PC-9 (cell line): ENCODE data around the gene OAT. TPM values are rescaled to one million over a fixed set of nuclear protein-coding genes. Genes with fewer than 3 reads are reported as not detected.

ENCODE experiments used
- BruUV-seq: library from RNA; stranded (reverse); fragments of 400-500 nt; replicated peaks from 2 replicates; lab custom pipeline; 2021; lab: Mats Ljungman, UMichigan
- CTCF ChIA-PET: fragments of 300-600 bp; sonication (Branson Sonifier 250); formaldehyde crosslinking; loops from one replicate; lab custom pipeline; 2022; ENCODE audit warnings: antibody characterized with exemption; lab: Charles Lee
- POLR2A ChIA-PET: fragments of 300-600 bp; sonication (Branson Sonifier 250); formaldehyde crosslinking; loops from one replicate; lab custom pipeline; 2022; ENCODE audit warnings: antibody characterized with exemption; ENCODE audit not compliant: unreplicated experiment; lab: Charles Lee
- DNase-seq, 2 experiments: peaks; one replicate each; pipeline versions ENCODE4 v3.0.0 to v3.0.0-alpha.2; 2015 to 2022; ENCODE audit warnings: mixed read lengths in 1 of 2
- H2AFZ ChIP-seq: fragments of 200-600 bp; sonication (generic); 2 replicates; pipeline ENCODE4 v1.8.1; 2017; ENCODE audit warnings: antibody characterized with exemption
- H3F3A ChIP-seq: fragments of 200-600 bp; sonication (generic); 2 replicates; pipeline ENCODE4 v1.8.1; 2017; ENCODE audit warnings: antibody characterized with exemption, mild to moderate bottlenecking, low read depth; ENCODE audit not compliant: insufficient read depth
- H3K27ac ChIP-seq: fragments of 200-600 bp; sonication (generic); 2 replicates; pipeline ENCODE4 v1.6.1; 2016; ENCODE audit warnings: mixed run types
- H3K27me3 ChIP-seq: fragments of 200-600 bp; sonication (generic); 2 replicates; pipeline ENCODE4 v1.6.1; 2016; ENCODE audit warnings: low read depth, mixed run types; ENCODE audit not compliant: insufficient read depth
- H3K36me3 ChIP-seq: fragments of 200-600 bp; sonication (generic); 2 replicates; pipeline ENCODE4 v1.6.1; 2016; ENCODE audit warnings: low read depth, mixed run types
- H3K4me1 ChIP-seq: fragments of 200-600 bp; sonication (generic); replicated peaks from 2 replicates; pipeline ENCODE4 v1.6.1; 2016; ENCODE audit warnings: mixed run types; ENCODE audit not compliant: insufficient read depth
- H3K4me2 ChIP-seq: fragments of 200-600 bp; sonication (generic); 2 replicates; pipeline ENCODE4 v1.6.1; 2017; ENCODE audit warnings: mixed run types
- H3K4me3 ChIP-seq: fragments of 200-600 bp; sonication (generic); 2 replicates; pipeline ENCODE4 v1.6.1; 2016; ENCODE audit warnings: mixed run types
- H3K79me2 ChIP-seq: fragments of 200-600 bp; sonication (generic); 2 replicates; pipeline ENCODE4 v1.6.1; 2017; ENCODE audit warnings: low read depth, mixed run types
- H3K9me2 ChIP-seq: fragments of 200-600 bp; sonication (generic); 2 replicates; pipeline ENCODE4 v1.8.1; 2017; ENCODE audit warnings: mild to moderate bottlenecking; ENCODE audit not compliant: insufficient read depth
- H3K9me3 ChIP-seq: fragments of 200-600 bp; sonication (generic); 2 replicates; pipeline ENCODE4 v1.8.1; 2016; ENCODE audit warnings: low read depth; ENCODE audit not compliant: insufficient read depth
- H4K20me1 ChIP-seq: fragments of 200-600 bp; sonication (generic); 2 replicates; pipeline ENCODE4 v1.8.1; 2017; ENCODE audit not compliant: insufficient read depth
- CTCF ChIP-seq: fragments of 200-600 bp; sonication (generic); conservative IDR thresholded peaks from 2 replicates; pipeline ENCODE4 v1.6.1; 2017; ENCODE audit warnings: mixed run types, antibody characterized with exemption, mild to moderate bottlenecking, moderate library complexity
- EZH2 ChIP-seq: fragments of 200-600 bp; sonication (generic); IDR thresholded peaks from 2 replicates; pipeline ENCODE4 v1.8.0; 2017; ENCODE audit warnings: antibody characterized with exemption, low read depth
- intact Hi-C: fragments of 100-400 bp; cut with micrococcal nuclease; formaldehyde crosslinking; loops from one replicate; pipeline ENCODE4 v1.10.0; 2022; ENCODE audit not compliant: unreplicated experiment
- total RNA-seq: library from RNA; stranded (reverse); gene quantifications from 2 replicates; pipeline ENCODE4 v1.2.3, GENCODE V29; 2021

Gene OAT
- total RNA-seq, 1 experiment from 2014 or later: 130 TPM

GRCh38 chr10:124353091-124353815 lies 65.5 kb downstream of the OAT start:
- no peak for DNase-seq
- no peaks in the 10 kb centered on the region for H3K79me2 ChIP-seq
- no peaks in the 10 kb centered on the region for H3K9me3 ChIP-seq
- intact Hi-C loops: no loop called here
- H3F3A ChIP-seq: no peaks in the 10 kb centered on the region; the same call in 1 of the 2 replicates
- H3K4me3 ChIP-seq: no peak overlapping the region
- peaks cover 5% of the 10 kb centered on the region; the same call in 1 of the 2 replicates for H3K4me1 ChIP-seq
- H3K9me2 ChIP-seq: no peaks in the 10 kb centered on the region
- ChIA-PET CTCF (no interaction called here), POLR2A (no interaction called here)
- H3K36me3 ChIP-seq: no peaks in the 10 kb centered on the region
- no peaks in the 10 kb centered on the region for H3K27me3 ChIP-seq
- H3K4me2 ChIP-seq: no peak overlapping the region
- BruUV-seq: no TSS peak
- no peak for TF ChIP-seq EZH2
- TF ChIP-seq CTCF: no peak
- no peak overlapping the region for H2AFZ ChIP-seq
- H4K20me1 ChIP-seq: no peaks in the 10 kb centered on the region
- H3K27ac ChIP-seq: no peak overlapping the region

GRCh38 chr10:124351481-124352220 lies 67.1 kb downstream of the OAT start:
- no peaks in the 10 kb centered on the region for H3K79me2 ChIP-seq
- H3K4me3 ChIP-seq: no peak overlapping the region
- H3K4me2 ChIP-seq: no peak overlapping the region
- H3K27me3 ChIP-seq: no peaks in the 10 kb centered on the region
- no peaks in the 10 kb centered on the region for H4K20me1 ChIP-seq
- ChIA-PET POLR2A (no interaction called here), CTCF (no interaction called here)
- no peaks in the 10 kb centered on the region; the same call in 1 of the 2 replicates for H3F3A ChIP-seq
- intact Hi-C loops: no loop called here
- TF ChIP-seq EZH2: no peak
- TF ChIP-seq CTCF: no peak
- no peaks in the 10 kb centered on the region for H3K36me3 ChIP-seq
- H3K27ac ChIP-seq: no peak overlapping the region
- peak in 1 of 2 experiments; percentile 23 for DNase-seq
- no peak overlapping the region for H2AFZ ChIP-seq
- H3K4me1 ChIP-seq: peaks cover 5% of the 10 kb centered on the region; the same call in 1 of the 2 replicates
- no peaks in the 10 kb centered on the region for H3K9me3 ChIP-seq
- H3K9me2 ChIP-seq: no peaks in the 10 kb centered on the region
- BruUV-seq: no TSS peak

- intact Hi-C loops: no loop called here
- no peaks in the 10 kb centered on the region; the same call in 1 of the 2 replicates for H3F3A ChIP-seq
- H3K4me1 ChIP-seq: peaks cover 5% of the 10 kb centered on the region; the same call in 1 of the 2 replicates
- no peak overlapping the region for H3K27ac ChIP-seq
- H3K79me2 ChIP-seq: no peaks in the 10 kb centered on the region
- BruUV-seq: no TSS peak
- CTCF ChIA-PET: no interaction called here
- H3K27me3 ChIP-seq: no peaks in the 10 kb centered on the region
- no peaks in the 10 kb centered on the region for H3K9me2 ChIP-seq
- H4K20me1 ChIP-seq: no peaks in the 10 kb centered on the region
- no peak overlapping the region for H3K4me2 ChIP-seq
- TF ChIP-seq CTCF (no peak), EZH2 (no peak)
- POLR2A ChIA-PET: no interaction called here
- no peak overlapping the region for H2AFZ ChIP-seq
- H3K9me3 ChIP-seq: no peaks in the 10 kb centered on the region
- no peak for DNase-seq
- no peak overlapping the region for H3K4me3 ChIP-seq
- no peaks in the 10 kb centered on the region for H3K36me3 ChIP-seq
Measured at GRCh38 chr10:124350806-124351205, 67.9 kb downstream of the OAT start.
